ENCODE measurements around the gene SEMA3B.

DNA sequence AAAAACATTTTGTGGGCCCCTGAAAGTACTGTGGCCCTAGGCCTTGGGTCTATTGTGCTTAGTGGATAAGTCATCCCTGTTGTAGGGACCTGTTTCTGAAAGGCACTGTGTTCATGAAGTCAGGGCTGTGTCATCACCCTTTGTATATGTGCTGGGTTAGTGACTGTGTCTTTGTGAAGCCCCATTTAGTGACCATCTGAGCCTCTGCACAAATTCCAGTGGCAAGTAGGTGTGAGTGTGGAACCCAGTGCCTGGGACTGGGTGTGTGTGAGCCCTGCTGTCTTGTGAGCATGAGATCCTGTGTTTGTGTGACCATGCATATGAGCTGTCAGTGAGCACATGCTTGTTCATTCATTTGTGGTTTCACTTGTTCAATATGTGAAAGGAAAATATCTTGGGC lies 35.7 kb downstream of the SEMA3B start:
- TF ChIP-seq, protein P1, sequence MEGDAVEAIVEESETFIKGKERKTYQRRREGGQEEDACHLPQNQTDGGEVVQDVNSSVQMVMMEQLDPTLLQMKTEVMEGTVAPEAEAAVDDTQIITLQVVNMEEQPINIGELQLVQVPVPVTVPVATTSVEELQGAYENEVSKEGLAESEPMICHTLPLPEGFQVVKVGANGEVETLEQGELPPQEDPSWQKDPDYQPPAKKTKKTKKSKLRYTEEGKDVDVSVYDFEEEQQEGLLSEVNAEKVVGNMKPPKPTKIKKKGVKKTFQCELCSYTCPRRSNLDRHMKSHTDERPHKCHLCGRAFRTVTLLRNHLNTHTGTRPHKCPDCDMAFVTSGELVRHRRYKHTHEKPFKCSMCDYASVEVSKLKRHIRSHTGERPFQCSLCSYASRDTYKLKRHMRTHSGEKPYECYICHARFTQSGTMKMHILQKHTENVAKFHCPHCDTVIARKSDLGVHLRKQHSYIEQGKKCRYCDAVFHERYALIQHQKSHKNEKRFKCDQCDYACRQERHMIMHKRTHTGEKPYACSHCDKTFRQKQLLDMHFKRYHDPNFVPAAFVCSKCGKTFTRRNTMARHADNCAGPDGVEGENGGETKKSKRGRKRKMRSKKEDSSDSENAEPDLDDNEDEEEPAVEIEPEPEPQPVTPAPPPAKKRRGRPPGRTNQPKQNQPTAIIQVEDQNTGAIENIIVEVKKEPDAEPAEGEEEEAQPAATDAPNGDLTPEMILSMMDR (IDR thresholded peaks at IDR 0.05), result no peak
- TF ChIP-seq POLR2A (IDR thresholded peaks at IDR 0.05), result no peak
